Activated naive CD4-positive, alpha-beta T cell treated with anti-CD3 and anti-CD28 coated beads, Interleukin-2, amount 50 U/mL, for 16 hours (primary cell): Measurements from ENCODE around the gene ARL4C.
"Not testable (repeated sequence)": the region's sequence is repeated elsewhere in the genome, so short reads cannot be mapped to it uniquely, and the experiment has no call there.

ENCODE experiments used
- DNase-seq: peaks from one replicate; pipeline ENCODE4 v3.0.0-alpha.2; 2020

ARL4C gene

GRCh38 chr2:234469972-234470371, 26.9 kb downstream of the ARL4C start:
- no peak for DNase-seq

DNA sequence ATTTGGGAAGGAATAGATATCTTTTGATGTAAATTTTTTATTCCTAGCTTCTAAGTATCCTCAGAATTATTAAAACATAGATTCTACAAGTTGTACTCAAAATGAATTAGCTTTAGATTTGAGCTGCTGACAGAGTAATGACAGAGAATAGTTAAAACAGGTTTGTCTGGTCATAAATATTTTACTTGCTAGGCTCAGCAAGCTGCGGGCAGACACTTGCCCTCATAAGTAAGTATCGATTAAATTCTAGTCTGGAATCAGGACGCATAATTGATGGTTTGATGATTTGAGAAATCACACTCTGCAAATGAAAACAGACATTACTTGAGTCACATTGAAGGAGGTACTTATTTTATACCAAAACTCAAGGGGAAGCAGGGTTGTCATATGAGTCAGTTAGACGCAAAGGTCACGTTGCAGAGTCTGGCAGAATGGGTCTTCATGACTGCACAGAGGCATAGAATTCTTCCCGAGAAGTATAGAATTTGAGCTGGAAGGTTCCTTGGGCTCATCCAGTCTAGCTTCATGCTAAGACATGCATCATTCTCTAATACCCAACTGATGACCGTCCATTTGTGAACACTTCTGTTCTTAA, 27.5 kb downstream of the ARL4C start:
- DNase-seq = no peak

GRCh38 chr2:234468503-234468902, 28.4 kb downstream of the ARL4C start:
- DNase-seq = no peak

GRCh38 chr2:234467289-234467688, 29.6 kb downstream of the ARL4C start:
- DNase-seq = no peak

DNA sequence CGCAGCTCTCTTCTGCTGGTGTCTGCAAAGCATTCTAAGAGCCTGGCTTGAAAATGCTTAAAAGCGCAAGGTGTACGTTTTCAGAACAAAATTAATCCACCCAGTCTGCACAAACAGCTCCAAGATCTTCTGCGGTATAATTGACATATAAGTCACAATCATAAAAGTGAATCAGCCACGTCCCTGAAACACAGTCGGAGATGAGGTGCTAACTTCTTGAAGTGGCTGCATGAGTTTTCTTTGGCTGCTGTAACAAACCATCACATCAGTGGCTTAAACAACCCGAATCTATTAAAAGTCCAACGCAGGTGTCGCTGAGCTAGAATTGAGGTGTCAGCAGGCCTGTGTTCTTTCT, 32.6 kb downstream of the ARL4C start:
- no peak for DNase-seq

DNA sequence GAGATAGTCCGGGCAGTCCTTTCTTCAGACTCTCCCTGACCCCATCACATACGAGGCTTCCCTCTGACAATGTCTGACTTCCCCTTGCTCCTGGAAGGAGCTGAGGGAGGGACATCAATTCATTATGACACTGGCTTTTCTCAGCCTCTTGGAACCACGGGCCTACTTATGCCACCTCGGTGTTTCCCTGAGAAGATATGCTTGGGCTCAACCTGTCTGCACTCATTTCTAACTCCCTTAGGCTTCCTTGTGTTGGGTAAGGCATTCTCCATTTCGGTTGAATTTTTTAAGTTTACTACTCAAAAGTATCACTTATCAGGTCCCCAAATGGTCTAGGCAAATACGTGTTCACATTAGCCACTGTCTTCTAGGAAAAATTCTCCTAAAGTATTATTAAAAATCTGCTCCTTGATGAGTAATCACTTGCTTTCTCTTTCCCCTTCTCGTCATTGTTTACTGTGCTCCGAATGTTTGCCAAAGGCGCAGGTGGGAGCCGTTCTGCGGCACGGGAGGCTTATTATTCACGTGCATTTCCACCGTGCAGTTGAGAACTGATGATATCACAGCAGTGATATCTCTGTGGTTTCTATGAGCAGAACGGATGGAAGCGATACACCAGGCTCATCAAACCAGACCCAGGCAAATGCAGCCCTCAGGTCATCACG, 33.1 kb downstream of the ARL4C start:
- peak; percentile 80 for DNase-seq

DNA sequence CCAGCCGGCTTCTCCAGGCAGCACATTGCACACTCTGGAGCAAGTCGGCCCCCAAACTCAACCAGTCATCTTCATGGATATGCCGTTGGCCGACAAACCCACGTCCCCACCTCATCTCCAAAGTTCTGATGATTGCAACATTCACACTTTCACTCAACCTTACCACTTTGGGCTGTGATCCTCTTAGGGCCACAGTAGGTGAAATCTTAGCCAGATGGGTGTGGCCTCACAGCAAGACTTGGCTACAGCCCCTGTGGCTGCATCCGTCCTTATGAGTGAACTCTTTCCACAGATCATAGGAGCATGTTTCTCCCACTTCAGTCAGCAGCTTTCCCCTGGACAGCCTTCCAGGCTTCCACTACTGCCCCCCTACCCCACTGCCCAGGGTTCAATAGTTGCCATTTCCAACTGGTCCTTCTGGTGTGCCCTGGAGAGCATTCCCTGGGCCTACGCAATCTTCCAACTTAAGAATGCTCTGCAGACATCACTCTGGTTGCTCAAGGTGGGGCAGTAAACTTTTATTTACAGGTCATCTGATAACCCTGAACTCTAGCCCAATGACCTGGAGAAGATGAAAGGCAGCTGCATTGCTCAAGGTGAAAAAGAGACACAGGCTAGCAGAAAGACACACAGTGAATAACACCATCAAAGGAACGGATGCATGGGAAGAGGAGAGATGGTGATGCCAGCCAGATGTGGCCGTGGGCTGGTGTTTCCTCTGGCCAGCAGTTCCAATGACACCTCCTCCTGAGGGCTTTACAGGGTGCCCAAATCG, 34.5 kb downstream of the ARL4C start:
- no peak for DNase-seq

GRCh38 chr2:234459401-234460009, 37.4 kb downstream of the ARL4C start:
- no peak for DNase-seq

DNA sequence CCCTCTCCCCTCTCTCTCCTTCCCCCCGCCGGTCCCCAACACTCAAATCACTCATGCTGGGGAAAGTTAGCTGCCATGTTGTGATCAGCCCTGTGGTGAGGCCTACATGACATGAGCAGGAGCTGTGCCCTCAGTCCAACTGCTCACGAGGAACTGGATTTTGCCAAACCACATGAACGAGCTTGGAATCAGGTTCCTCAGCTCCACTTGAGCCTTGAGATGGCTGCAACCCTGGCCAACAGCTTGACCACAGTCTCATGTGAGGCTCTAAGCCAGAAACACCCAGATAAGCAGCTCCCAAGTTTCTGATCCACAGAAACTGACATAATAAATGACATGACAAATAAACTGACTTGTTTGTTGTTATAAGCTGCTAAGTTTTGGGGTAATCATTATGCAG, 38.4 kb downstream of the ARL4C start:
- no peak for DNase-seq

DNA sequence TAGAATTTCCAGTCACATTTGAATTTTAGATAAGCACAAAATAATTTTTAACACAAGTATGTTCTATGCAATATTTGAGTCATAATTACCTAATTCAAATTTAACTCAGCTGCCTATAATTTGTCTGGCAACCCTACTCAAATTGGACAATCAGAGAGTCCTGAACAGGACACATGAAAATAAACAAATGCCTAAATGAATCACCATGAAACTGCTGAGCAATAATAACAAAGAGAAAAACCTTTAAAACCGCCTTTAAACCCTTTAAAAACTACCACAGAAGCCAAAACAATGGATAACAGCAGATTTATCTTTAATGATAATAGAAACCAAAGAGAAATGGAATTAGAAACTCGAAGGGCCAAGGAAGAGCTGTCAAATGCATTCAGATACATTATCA, 39.5 kb downstream of the ARL4C start:
- DNase-seq = no peak

DNA sequence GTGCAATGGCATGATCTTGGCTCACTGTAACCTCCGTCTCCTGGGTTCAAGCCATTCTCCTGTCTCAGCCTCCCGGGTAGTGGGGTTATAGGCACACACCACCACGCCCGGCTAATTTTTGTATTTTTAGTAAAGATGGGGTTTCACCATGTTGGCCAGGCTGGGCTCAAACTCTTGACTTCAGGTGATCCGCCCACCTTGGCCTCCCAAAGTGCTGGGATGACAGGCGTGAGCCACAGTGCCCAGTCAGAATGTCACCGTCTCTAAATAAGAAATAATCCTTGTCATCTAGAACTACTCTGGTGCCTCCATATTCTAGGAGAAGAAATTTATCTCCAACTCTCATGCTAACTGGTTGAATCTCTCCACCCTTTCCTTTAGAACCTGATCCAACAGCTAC, 41.6 kb downstream of the ARL4C start:
- DNase-seq = not testable (repeated sequence)

DNA sequence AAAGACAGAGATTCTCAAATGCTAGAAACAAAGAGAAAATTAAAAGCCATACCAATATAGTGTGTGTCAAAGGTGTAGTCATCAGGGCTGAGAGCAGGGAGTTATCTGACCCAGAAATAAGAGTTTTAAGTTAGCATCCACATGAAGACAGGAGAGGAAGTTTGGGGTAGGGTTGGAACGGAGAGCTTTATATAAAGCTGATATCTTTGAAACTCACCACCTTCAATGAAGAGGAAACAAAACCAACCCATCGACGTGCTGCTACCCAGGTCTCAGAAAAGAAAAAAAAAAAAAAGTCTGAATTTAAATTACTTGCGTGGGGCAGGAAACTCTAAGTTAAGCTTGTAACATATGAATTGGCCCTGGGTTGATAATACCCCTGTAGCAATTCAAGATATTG, 42.4 kb downstream of the ARL4C start:
- DNase-seq = no peak

- DNase-seq = peak; percentile 29
Measured at GRCh38 chr2:234453216-234453615, 43.7 kb downstream of the ARL4C start.

DNA sequence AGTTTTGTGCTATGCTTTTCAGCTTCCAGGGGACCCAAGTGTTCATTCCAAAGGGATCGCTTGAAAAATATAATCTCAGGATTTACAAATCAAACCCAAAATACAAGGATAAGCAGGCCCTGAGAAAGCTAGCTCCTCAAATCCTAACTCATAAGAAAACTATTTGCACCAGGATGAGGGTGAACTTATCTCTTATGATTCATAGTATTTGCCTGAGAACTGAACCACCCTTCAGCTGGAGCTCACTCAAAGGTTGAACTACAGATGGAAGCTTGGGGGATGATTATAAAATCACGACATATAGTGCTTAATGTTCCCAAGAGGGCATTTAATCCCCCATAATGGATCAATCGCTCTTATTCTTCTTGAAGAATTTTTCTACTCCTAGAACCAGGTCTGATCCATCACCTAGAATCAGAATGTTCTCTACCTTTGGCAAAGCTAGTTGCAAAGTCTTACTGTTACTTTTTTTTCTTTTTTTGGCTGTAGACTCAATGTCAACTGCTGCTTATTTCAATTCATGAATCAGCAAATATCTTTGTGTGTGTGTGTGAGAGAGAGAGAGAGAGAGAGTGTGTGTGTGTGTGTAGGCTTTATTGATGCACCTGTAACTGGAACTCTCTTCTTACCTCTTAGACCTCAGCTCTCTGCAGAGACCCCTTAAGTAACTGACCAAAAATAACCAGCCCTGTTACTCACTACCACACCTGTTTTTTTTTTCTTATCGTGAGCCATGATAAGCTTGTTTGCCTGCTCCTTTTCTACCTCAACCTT, 44.8 kb downstream of the ARL4C start:
- DNase-seq = no peak

- no peak for DNase-seq
Measured at GRCh38 chr2:234451242-234451641, 45.6 kb downstream of the ARL4C start.

- no peak for DNase-seq
Measured at GRCh38 chr2:234450431-234451124, 46.3 kb downstream of the ARL4C start.

DNA sequence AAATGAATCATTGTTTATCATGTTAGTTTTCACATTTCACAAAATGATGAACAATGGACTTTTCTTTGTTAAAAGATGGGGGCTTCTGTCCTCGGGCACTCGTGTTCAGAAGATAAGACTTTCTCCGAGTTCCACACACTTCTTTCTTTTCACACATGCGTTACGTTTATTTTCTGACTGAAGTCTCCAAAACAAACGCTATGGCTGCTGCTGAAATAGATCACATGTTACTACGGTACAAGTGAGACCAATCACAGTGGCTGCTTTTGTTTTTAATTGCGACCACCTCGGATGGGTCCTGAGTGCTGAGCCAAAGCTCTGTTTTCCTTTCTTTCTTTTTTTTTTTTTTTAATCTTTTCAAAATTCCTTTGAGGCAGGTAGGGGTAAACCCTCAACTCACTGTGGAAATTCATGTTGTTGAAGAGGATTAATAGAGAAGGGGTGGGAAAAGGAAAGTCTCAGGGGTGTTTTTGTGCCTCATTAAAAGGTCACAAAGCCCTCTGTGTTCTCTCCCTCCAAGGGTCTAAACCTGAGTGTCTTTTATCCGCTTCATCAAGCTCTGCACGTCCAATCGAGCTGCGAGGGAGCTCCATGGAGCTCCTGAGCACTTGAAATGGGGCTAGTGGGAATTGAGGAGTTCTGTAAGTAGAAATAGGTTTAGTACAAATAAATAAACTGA, 48.2 kb downstream of the ARL4C start:
- no peak for DNase-seq

GRCh38 chr2:234447963-234448362, 48.9 kb downstream of the ARL4C start:
- DNase-seq = no peak

DNA sequence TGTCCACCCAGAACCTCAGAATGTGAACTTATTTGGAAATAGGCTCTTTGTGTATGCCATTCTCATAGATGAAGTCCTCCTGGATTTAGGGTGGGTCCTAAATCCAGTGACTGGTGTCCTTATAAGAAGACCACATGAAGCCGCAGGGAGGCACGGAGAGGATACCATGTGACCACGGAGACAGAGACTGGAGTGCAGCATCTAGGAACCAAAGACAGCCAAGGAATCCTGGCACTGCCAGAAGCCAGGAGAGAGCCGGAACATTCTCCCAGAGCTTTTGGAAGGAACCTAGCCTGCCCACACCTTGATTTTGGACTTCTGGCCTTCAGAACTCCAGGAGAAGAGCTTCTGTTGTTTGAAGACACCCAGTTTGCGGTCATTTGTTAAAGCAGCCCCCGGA, 49.7 kb downstream of the ARL4C start:
- no peak for DNase-seq

DNA sequence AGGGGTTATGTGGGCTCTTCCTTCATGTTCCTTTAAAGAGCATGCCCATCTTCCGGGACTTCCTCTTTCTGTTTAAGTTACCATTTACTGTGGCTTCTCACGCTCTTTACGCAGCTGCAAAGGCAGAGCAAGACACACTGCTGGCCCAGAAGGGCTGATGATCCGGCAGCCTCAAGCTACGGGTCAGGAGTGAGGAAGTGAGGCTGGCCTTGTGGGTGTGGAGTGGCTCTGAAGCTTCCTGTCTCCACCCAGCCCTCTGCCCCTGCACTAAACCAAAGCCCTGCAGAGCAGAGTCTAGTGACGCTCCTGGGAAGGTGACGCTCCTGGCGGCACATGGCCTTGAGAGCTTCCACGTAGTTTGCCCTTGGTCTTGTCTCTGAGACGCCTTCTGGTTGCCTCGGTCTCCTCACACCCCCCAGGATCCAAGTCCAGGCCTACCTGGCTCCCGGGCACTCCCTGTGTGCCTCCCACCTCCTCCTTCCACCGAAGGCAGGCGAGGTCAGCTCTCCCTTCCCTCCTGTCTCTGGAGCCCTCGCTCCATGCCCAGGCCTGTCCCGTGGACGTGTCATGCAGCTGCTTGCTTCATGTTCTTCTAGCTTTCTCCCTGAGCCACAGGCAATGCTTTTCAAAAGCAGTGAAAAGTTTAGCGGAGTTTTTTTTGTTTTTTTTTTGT, 50.3 kb downstream of the ARL4C start:
- peak; percentile 55 for DNase-seq

- peak; percentile 50 for DNase-seq
Measured at GRCh38 chr2:234444893-234445292, 52.0 kb downstream of the ARL4C start.
